SK-N-SH (cell line): ENCODE measurements around the gene MME. TPM values are rescaled to one million over a fixed set of nuclear protein-coding genes. Genes with fewer than 3 reads are reported as not detected.

ENCODE experiments used
- CTCF ChIA-PET: fragments of 300-600, 350-600 bp; formaldehyde crosslinking; extraction: SDS; loops from one replicate; lab custom pipeline; 2021; lab: Yijun Ruan, JAX
- POLR2A ChIA-PET: fragments of 350-600 bp; sonication (Branson Sonifier 250); formaldehyde crosslinking; extraction: SDS; loops from one replicate; lab custom pipeline; 2020; ENCODE audit warnings: antibody characterized with exemption, inconsistent platforms; lab: Yijun Ruan, JAX
- DNase-seq: peaks from one replicate; pipeline ENCODE4 v3.0.0; 2012
- H2AFZ ChIP-seq: fragments of 200-600 bp; sonication (generic); 2 replicates; pipeline ENCODE4 v1.8.1; 2016; ENCODE audit warnings: antibody characterized with exemption, mild to moderate bottlenecking, low read depth
- H3F3A ChIP-seq: fragments of 200-600 bp; sonication (generic); replicated peaks from 2 replicates; pipeline ENCODE3; 2016; ENCODE audit warnings: antibody characterized with exemption, mild to moderate bottlenecking; ENCODE audit not compliant: insufficient read depth
- H3K27ac ChIP-seq, 2 experiments: fragments of 200-500 bp in 1 of 2; fragments of 200-600 bp in 1 of 2; sonication (Bioruptor generic) in 1 of 2; sonication (generic), shearing (Covaris generic) in 1 of 2; 2 replicates each; pipeline versions ENCODE4 v1.5.1 to v1.6.1; 2014 to 2016; ENCODE audit warnings: low read depth in 2 of 2, inconsistent platforms in 1 of 2, low read length in 1 of 2, mild to moderate bottlenecking in 1 of 2, mixed read lengths in 1 of 2
- H3K27me3 ChIP-seq: fragments of 200-600 bp; sonication (generic), shearing (Covaris generic); 2 replicates; pipeline ENCODE4 v1.6.1; 2016; ENCODE audit warnings: mixed run types; ENCODE audit not compliant: insufficient read depth
- H3K36me3 ChIP-seq, 2 experiments: fragments of 200-500 bp in 1 of 2; fragments of 200-600 bp in 1 of 2; sonication (Bioruptor generic) in 1 of 2; sonication (generic) in 1 of 2; replicated peaks in 1 of 2; 2 replicates each; pipeline versions ENCODE3 to v1.5.1; 2014 to 2016; ENCODE audit warnings: low read length in 1 of 2, mild to moderate bottlenecking in 1 of 2; ENCODE audit not compliant: insufficient read depth in 2 of 2, control insufficient read depth in 1 of 2
- H3K4me1 ChIP-seq, 2 experiments: fragments of 200-500 bp in 1 of 2; fragments of 200-600 bp in 1 of 2; sonication (Bioruptor generic) in 1 of 2; sonication (generic), shearing (Covaris generic) in 1 of 2; 2 replicates each; pipeline versions ENCODE4 v1.5.1 to v1.6.1; 2014 to 2016; ENCODE audit warnings: low read depth in 1 of 2, low read length in 1 of 2, mixed run types in 1 of 2; ENCODE audit not compliant: insufficient read depth in 2 of 2, control insufficient read depth in 1 of 2
- H3K4me2 ChIP-seq: fragments of 200-600 bp; sonication (generic), shearing (Covaris generic); 2 replicates; pipeline ENCODE4 v1.6.1; 2017; ENCODE audit warnings: mixed run types
- H3K4me3 ChIP-seq, 2 experiments: fragments of 200-500 bp in 1 of 2; fragments of 200-600 bp in 1 of 2; sonication (Bioruptor generic) in 1 of 2; sonication (generic), shearing (Covaris generic) in 1 of 2; 2 replicates each; pipeline versions ENCODE4 v1.5.1 to v1.8.1; 2014 to 2016; ENCODE audit warnings: low read depth in 2 of 2, inconsistent platforms in 1 of 2, low read length in 1 of 2, mild to moderate bottlenecking in 1 of 2, mixed read lengths in 1 of 2, moderate library complexity in 1 of 2
- H3K79me2 ChIP-seq: fragments of 200-600 bp; sonication (generic); 2 replicates; pipeline ENCODE4 v1.8.1; 2017; ENCODE audit warnings: mild to moderate bottlenecking; ENCODE audit not compliant: insufficient read depth
- H3K9ac ChIP-seq: fragments of 200-600 bp; sonication (generic); 2 replicates; pipeline ENCODE4 v1.6.1; 2017; ENCODE audit warnings: mixed run types
- H3K9me2 ChIP-seq: fragments of 200-600 bp; sonication (generic); 2 replicates; pipeline ENCODE4 v1.6.1; 2017; ENCODE audit warnings: mixed run types
- H3K9me3 ChIP-seq: fragments of 200-600 bp; sonication (generic); 2 replicates; pipeline ENCODE4 v1.6.1; 2017; ENCODE audit warnings: mixed run types, mild to moderate bottlenecking, moderate library complexity
- H4K20me1 ChIP-seq: fragments of 200-600 bp; sonication (generic); 2 replicates; pipeline ENCODE4 v1.6.1; 2017; ENCODE audit warnings: mild to moderate bottlenecking, mixed run types; ENCODE audit not compliant: insufficient read depth
- CHD2 ChIP-seq: fragments of 150-350 bp; IDR thresholded peaks from 2 replicates; pipeline ENCODE4 v1.6.1; 2018; ENCODE audit warnings: low read length; ENCODE audit not compliant: partially characterized antibody
- ELF1 ChIP-seq: IDR thresholded peaks from 2 replicates; pipeline ENCODE4 v1.4.0; 2012
- EP300 ChIP-seq, 2 experiments: IDR thresholded peaks; 2 replicates each; pipeline versions ENCODE4 v1.4.0 to v1.6.1; 2012; ENCODE audit warnings: borderline replicate concordance in 1 of 2, low read depth in 1 of 2, low read length in 1 of 2
- EZH2phosphoT487 ChIP-seq: fragments of 200-600 bp; sonication (generic); IDR thresholded peaks from 2 replicates; pipeline ENCODE4 v1.6.1; 2017; ENCODE audit warnings: low read depth, mixed run types, mild to moderate bottlenecking, antibody characterized with exemption, moderate library complexity, borderline replicate concordance
- FOXJ3 ChIP-seq: sonication (generic); formaldehyde crosslinking; IDR thresholded peaks from 2 replicates; pipeline ENCODE4 v1.5.1; 2020; ENCODE audit warnings: mild to moderate bottlenecking, missing genetic modification reagents
- GATA2 ChIP-seq: sonication (generic); formaldehyde crosslinking; IDR thresholded peaks from 2 replicates; pipeline ENCODE4 v1.5.0; 2020; ENCODE audit warnings: mild to moderate bottlenecking, missing genetic modification reagents
- IRF3 ChIP-seq: fragments of 150-350 bp; IDR thresholded peaks from 2 replicates; pipeline ENCODE4 v1.6.1; 2016; ENCODE audit warnings: mild to moderate bottlenecking, low read depth, low read length
- JUND ChIP-seq: IDR thresholded peaks from 2 replicates; pipeline ENCODE4 v1.4.0; 2012
- MEF2A ChIP-seq: IDR thresholded peaks from 2 replicates; pipeline ENCODE4 v1.4.0; 2012; ENCODE audit warnings: low read depth, borderline replicate concordance
- MXI1 ChIP-seq: IDR thresholded peaks from 2 replicates; pipeline ENCODE4 v1.6.1; 2012; ENCODE audit warnings: mild to moderate bottlenecking, low read depth, low read length, improper control_type of control experiment
- NRF1 ChIP-seq: IDR thresholded peaks from 2 replicates; pipeline ENCODE4 v1.6.1; 2012; ENCODE audit warnings: low read depth, mild to moderate bottlenecking, low read length
- PBX3 ChIP-seq: IDR thresholded peaks from 2 replicates; pipeline ENCODE4; 2012
- RAD21 ChIP-seq: IDR thresholded peaks from 2 replicates; pipeline ENCODE4 v1.6.1; 2012; ENCODE audit warnings: mild to moderate bottlenecking, low read length
- RCOR1 ChIP-seq: fragments of 150-350 bp; IDR thresholded peaks from 2 replicates; pipeline ENCODE4 v1.6.1; 2017; ENCODE audit warnings: antibody characterized with exemption, low read length
- RFX5 ChIP-seq: IDR thresholded peaks from 2 replicates; pipeline ENCODE4 v1.6.1; 2012; ENCODE audit warnings: mild to moderate bottlenecking, improper control_type of control experiment, low read length
- SMC3 ChIP-seq: IDR thresholded peaks from 2 replicates; pipeline ENCODE4 v1.6.1; 2012; ENCODE audit warnings: low read depth, low read length, improper control_type of control experiment
- TCF12 ChIP-seq: IDR thresholded peaks from 2 replicates; pipeline ENCODE4 v1.4.0; 2012
- TEAD4 ChIP-seq: IDR thresholded peaks from 2 replicates; pipeline ENCODE4 v1.4.0; 2012; ENCODE audit warnings: mild to moderate bottlenecking, borderline replicate concordance; ENCODE audit not compliant: insufficient read depth
- USF2 ChIP-seq: fragments of 150-350 bp; IDR thresholded peaks from 2 replicates; pipeline ENCODE4 v1.6.1; 2017; ENCODE audit warnings: antibody characterized with exemption, low read length, low read depth, borderline replicate concordance
- YY1 ChIP-seq: IDR thresholded peaks from 2 replicates; pipeline ENCODE4 v1.4.0; 2012; ENCODE audit warnings: low read depth, mild to moderate bottlenecking
- ZBTB33 ChIP-seq: IDR thresholded peaks from 2 replicates; pipeline ENCODE4 v1.4.0; 2012; ENCODE audit warnings: low read depth, borderline replicate concordance
- WGBS: methylation state at CpG from one replicate; pipeline ENCODE4 v1.1.6; 2017; ENCODE audit warnings: low lambda C conversion rate; 5-methylcytosine and 5-hydroxymethylcytosine counted together
- polyA plus RNA-seq, 3 experiments: library from polyadenylated mRNA; depleted of rRNA; stranded (reverse); fragments of >200 nt; gene quantifications; 2 replicates each; pipeline ENCODE4 v1.2.3, GENCODE V29; 2012

MME gene
- polyA plus RNA-seq, 1 of the 3 experiments (the other 2 are of a cell fraction): 167 TPM

- no peaks in the 10 kb centered on the region for H3F3A ChIP-seq
- no peaks in the 10 kb centered on the region for H4K20me1 ChIP-seq
- no peak overlapping the region for H3K27ac ChIP-seq
- WGBS: 15% methylated on average over 1 of the region's 1 CpG
- H3K4me3 ChIP-seq: no peak overlapping the region
- H3K9ac ChIP-seq: no peak overlapping the region
- TF ChIP-seq FOXJ3 (CRISPR knock-in tag) (no peak), EZH2phosphoT487 (no peak), TCF12 (no peak), GATA2 (CRISPR knock-in tag) (no peak), IRF3 (no peak), USF2 (no peak), SMC3 (no peak), MXI1 (no peak), EP300 (IDR thresholded peaks at IDR 0.05; ENCODE audit: borderline replicate concordance in 1 of 2, low read depth in 1 of 2, low read length in 1 of 2) (no peak), PBX3 (no peak), YY1 (no peak), ELF1 (no peak), MEF2A (no peak), CHD2 (no peak)
- no peak overlapping the region for H3K4me2 ChIP-seq
- H3K79me2 ChIP-seq: no peaks in the 10 kb centered on the region
- no peaks in the 10 kb centered on the region for H3K9me2 ChIP-seq
- POLR2A ChIA-PET: no interaction called here
- peaks cover 11 to 65% of the 10 kb centered on the region in 2 experiments for H3K36me3 ChIP-seq
- no peaks in the 10 kb centered on the region for H3K27me3 ChIP-seq
- no peak overlapping the region for H2AFZ ChIP-seq
- DNase-seq: no peak
- H3K4me1 ChIP-seq: no peaks in the 10 kb centered on the region
- CTCF ChIA-PET: no interaction called here
- no peaks in the 10 kb centered on the region for H3K9me3 ChIP-seq
These were observed 93.7 kb downstream of the MME start for GRCh38 chr3:155173771-155174170.

- no peak overlapping the region for H2AFZ ChIP-seq
- no peaks in the 10 kb centered on the region for H3F3A ChIP-seq
- no peaks in the 10 kb centered on the region for H3K79me2 ChIP-seq
- CTCF ChIA-PET: no interaction called here
- H3K4me1 ChIP-seq: no peaks in the 10 kb centered on the region
- no peak overlapping the region for H3K9ac ChIP-seq
- H3K27ac ChIP-seq: no peak overlapping the region
- H3K27me3 ChIP-seq: no peaks in the 10 kb centered on the region
- H3K4me2 ChIP-seq: no peak overlapping the region
- POLR2A ChIA-PET: no interaction called here
- H3K9me2 ChIP-seq: no peaks in the 10 kb centered on the region
- 52% methylated on average over 3 of the region's 3 CpGs for WGBS
- peaks cover 5 to 54% of the 10 kb centered on the region in 2 experiments for H3K36me3 ChIP-seq
- H3K9me3 ChIP-seq: no peaks in the 10 kb centered on the region
- no peak overlapping the region for H3K4me3 ChIP-seq
- H4K20me1 ChIP-seq: no peaks in the 10 kb centered on the region
- no peak for DNase-seq
- TF ChIP-seq EP300 (IDR thresholded peaks at IDR 0.05; ENCODE audit: borderline replicate concordance in 1 of 2, low read depth in 1 of 2, low read length in 1 of 2): no peak
- no peak for TF ChIP-seq PBX3
- no peak for TF ChIP-seq CHD2
- no peak for TF ChIP-seq GATA2 (CRISPR knock-in tag)
- no peak for TF ChIP-seq JUND
- no peak for TF ChIP-seq EZH2phosphoT487
- TF ChIP-seq NRF1: no peak
- TF ChIP-seq USF2: no peak
- TF ChIP-seq RAD21: no peak
- no peak for TF ChIP-seq TEAD4
- TF ChIP-seq ELF1: no peak
- no peak for TF ChIP-seq RFX5
- no peak for TF ChIP-seq RCOR1
- no peak for TF ChIP-seq ZBTB33
These were observed 98.8 kb downstream of the MME start for GRCh38 chr3:155178810-155179436.
